KOPT-K1 (cell line): ENCODE measurements around the gene PARPBP.
"Not testable (repeated sequence)": the region's sequence is repeated elsewhere in the genome, so short reads cannot be mapped to it uniquely, and the experiment has no call there.

ENCODE experiments used
- H3K27ac ChIP-seq: fragments of 200-600 bp; sonication (generic); 2 replicates; pipeline ENCODE4 v1.5.1; 2016; ENCODE audit warnings: antibody characterized with exemption, mild to moderate bottlenecking, low read depth, low read length; ENCODE audit not compliant: poor library complexity, severe bottlenecking
- H3K36me3 ChIP-seq: fragments of 200-600 bp; sonication (generic); 2 replicates; pipeline ENCODE4 v1.5.1; 2017; ENCODE audit warnings: antibody characterized with exemption, mild to moderate bottlenecking, low read length, moderate library complexity; ENCODE audit not compliant: insufficient read depth
- H3K9me3 ChIP-seq: fragments of 200-600 bp; sonication (generic); 2 replicates; pipeline ENCODE4 v1.5.1; 2017; ENCODE audit warnings: antibody characterized with exemption, low read length, mild to moderate bottlenecking; ENCODE audit not compliant: insufficient read depth, poor library complexity, severe bottlenecking

The PARPBP gene, protein sequence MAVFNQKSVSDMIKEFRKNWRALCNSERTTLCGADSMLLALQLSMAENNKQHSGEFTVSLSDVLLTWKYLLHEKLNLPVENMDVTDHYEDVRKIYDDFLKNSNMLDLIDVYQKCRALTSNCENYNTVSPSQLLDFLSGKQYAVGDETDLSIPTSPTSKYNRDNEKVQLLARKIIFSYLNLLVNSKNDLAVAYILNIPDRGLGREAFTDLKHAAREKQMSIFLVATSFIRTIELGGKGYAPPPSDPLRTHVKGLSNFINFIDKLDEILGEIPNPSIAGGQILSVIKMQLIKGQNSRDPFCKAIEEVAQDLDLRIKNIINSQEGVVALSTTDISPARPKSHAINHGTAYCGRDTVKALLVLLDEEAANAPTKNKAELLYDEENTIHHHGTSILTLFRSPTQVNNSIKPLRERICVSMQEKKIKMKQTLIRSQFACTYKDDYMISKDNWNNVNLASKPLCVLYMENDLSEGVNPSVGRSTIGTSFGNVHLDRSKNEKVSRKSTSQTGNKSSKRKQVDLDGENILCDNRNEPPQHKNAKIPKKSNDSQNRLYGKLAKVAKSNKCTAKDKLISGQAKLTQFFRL

DNA sequence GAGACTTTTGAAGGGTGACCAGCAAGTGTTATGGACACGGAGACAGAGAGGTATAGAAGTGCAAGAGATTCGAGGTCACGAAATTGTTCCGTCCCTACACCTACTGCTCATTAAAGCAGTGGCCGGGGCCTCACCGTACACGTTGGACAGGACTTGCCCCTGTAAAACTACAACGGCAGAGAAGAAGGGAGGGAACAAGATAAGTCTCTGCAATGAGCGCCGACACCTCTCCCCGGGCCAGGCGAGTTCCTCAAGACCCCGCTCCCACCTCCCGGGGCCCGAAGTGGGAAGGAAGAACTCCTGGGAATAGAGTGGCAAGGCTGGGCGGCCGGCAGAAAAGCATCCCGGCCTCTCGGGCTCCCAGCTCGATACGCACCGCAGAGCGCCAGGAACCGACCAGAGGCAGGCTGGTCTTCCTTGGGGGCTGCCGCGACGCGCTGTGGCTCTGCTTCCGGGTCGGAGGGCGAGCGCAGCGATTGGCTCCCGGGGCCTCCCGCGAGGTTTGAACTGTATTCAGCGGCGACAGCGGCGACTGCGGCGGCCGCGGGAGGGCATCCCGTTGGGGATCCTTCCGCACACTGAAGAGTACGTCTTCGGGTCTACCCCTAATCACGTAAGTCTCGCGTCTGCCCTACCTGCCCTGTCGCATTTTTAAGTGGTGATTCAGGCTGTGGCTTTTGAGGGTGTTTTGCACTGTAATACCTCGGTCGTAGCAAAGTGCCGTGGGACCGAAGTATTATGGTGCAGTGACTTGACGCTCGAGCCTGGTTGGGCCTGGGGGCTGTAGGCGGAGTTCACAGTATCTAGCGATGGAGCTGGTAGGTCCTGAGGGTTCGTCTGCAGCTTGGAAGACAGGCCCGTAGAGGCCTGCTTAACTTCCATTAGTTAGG, at the start of gene PARPBP, which contains the start of gene NUP37:
TSS of gene PARPBP (plus strand) at position 510 of the 890 bp plus-strand sequence. CDS start 3,706 bp downstream, outside the sequence.
TSS of gene NUP37 (minus strand) at position 441 of the 890 bp plus-strand sequence. CDS start 1,596 bp downstream, outside the sequence.
- no peaks in the 10 kb centered on the region for H3K9me3 ChIP-seq
- peaks cover 51% of the 10 kb centered on the region for H3K36me3 ChIP-seq
- H3K27ac ChIP-seq = peak within 1 kb of the TSS; percentile 78

DNA sequence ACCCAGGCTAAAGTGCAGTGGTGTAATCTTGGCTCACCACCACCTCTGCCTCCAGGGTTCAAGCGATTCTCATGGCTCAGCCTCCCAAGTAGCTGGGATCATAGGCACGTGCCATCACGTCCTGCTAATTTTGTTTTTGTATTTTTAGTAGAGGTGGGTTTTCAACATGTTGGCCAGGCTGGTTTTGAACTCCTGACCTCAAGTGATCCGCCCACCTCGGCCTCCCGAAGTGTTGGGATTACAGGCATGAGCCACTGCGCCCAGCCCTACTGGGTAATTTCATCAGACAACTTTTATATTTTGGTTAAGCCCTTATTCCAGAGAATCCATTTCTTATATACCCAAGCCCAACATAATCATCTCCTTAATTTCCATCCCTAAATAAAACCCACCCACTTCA, 47.9 kb upstream of the PARPBP start:
- H3K27ac ChIP-seq, H3K9me3 ChIP-seq: not testable (repeated sequence)
- H3K36me3 ChIP-seq = peaks cover 43% of the 10 kb centered on the region

DNA sequence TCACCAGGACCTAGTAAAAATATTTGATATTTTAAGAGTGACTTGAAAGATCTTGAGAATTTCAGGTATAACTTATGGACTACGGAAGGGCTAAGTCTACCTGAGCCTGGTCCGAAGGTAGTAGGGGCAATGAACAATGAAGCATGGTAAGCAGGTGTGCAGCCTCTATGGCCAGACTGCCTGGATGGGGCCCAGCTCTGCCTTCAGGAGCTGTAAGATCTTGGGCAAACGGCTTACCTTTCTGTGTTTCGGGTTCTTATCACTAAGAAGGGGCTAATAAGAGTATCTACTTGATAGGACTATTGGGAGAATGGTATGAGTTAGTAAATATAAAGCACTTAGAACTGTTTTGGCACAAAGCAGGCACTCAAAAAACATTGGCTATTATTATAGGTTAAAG, 39.1 kb upstream of the PARPBP start:
- no peaks in the 10 kb centered on the region for H3K9me3 ChIP-seq
- no peak overlapping the region for H3K27ac ChIP-seq
- peaks cover 91% of the 10 kb centered on the region for H3K36me3 ChIP-seq

DNA sequence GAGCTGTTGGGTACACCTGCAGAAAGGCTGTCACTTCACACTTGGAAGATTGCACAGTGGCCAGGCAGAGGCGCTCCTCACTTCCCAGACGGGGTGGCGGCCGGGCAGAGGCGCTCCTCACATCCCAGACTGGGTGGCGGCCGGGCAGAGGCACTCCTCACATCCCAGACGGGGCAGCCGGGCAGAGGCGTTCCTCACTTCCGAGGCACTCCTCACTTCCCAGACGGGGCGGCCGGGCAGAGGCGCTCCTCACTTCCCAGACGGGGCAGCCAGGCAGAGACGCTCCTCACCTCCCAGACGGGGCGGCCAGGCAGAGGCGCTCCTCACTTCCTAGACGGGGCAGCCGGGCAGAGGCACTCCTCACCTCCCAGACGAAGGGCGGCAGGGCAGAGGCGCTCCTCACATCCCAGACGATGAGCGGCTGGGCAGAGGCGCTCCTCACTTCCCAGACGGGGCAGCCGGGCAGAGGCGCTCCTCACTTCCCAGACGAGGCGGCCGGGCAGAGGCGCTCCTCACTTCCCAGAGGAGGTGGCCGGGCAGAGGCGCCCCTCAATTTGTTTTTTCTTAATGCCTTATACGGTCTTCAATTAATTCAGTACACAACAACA, 30.7 kb upstream of the PARPBP start:
- H3K27ac ChIP-seq = not testable (repeated sequence)
- Histone ChIP-seq H3K9me3 (peaks cover 11% of the 10 kb centered on the region), H3K36me3 (peaks cover 62% of the 10 kb centered on the region)

DNA sequence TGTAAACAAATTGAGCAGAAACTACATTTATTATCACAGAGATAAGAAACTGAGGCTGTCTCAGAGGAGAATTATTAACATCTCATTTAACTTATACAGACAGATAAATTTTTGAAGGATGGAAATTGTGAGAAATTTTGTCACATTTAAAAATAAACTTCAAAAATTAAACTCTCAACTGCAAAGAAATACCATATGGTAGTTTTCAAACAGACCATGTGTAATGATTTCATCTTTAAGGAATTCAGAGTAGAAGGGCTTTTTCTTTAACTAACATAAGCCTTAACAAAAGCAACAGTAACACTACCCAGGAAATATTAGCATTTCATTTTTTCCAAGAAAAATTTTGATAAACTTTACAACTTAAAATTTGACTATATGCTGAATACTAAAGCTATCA, 26.7 kb upstream of the PARPBP start:
- peaks cover 82% of the 10 kb centered on the region for H3K36me3 ChIP-seq
- peaks cover 11% of the 10 kb centered on the region for H3K9me3 ChIP-seq
- no peak overlapping the region for H3K27ac ChIP-seq

DNA sequence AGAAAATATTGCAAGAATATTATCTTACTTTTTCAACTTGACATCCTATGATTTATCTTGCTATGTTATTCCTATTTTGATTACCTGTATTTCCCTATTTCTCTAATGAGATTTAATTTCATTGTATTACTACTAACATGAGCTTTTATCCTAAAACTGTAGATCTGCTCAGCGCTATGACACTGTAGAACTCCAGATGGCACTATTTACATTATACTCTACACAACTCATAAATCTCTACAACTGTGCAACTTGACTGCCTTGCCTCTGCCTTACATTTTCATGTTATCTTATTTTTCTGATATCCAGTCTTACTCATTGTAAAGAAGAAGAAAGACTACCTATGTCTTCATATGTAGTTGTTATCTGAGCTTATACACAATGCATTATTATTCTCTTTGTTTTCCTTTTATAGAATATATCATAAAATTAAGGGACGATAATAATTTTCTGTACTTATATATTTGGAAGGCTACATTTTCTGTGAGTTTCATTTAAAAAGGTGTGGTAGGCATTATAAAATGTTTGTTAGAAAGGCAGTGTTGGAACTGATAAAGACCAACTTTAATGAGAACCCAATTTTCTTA, 24.2 kb upstream of the PARPBP start:
- H3K9me3 ChIP-seq = no peaks in the 10 kb centered on the region
- peaks cover 92% of the 10 kb centered on the region for H3K36me3 ChIP-seq
- no peak overlapping the region for H3K27ac ChIP-seq

DNA sequence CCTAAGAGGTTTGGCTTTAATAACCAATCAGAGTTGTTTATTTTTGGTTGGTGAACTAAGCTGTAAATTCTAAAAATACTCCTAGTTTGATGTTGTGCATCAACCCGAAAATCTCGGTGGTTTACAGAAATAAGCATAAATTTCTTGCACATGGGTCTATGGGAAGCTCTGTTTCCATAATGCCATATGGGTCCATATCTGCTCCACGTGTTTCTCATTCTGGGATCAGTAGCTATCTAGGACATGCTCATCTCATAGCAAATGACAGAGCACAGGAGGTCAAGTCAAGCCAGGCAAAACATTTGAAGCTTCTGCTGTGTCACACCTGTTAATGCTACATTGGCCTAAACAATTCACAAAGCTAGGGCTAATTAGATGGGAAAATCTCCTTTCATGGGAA, 23.1 kb upstream of the PARPBP start:
- Histone ChIP-seq H3K36me3 (peaks cover 90% of the 10 kb centered on the region), H3K9me3 (no peaks in the 10 kb centered on the region), H3K27ac (no peak overlapping the region)

DNA sequence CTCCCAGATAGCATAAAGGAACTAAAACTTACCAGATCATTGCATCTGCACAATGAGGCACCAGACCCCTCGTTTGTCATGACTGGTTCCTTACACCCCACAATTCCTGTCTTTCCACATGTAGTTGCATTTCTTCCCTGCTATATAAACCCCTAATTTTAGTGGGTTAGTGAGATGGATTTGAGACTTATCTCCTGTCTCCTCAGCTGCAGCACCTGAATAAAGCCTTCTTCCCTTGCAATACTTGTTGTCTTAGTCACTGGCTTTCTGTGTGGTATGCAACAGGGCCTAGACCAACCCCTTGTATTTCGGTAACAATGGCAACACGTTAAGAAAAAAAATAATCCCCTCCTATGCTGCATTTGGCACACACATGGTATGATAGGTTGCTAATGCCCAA, 13.1 kb upstream of the PARPBP start:
- peaks cover 54% of the 10 kb centered on the region for H3K9me3 ChIP-seq
- H3K36me3 ChIP-seq = peaks cover 98% of the 10 kb centered on the region

DNA sequence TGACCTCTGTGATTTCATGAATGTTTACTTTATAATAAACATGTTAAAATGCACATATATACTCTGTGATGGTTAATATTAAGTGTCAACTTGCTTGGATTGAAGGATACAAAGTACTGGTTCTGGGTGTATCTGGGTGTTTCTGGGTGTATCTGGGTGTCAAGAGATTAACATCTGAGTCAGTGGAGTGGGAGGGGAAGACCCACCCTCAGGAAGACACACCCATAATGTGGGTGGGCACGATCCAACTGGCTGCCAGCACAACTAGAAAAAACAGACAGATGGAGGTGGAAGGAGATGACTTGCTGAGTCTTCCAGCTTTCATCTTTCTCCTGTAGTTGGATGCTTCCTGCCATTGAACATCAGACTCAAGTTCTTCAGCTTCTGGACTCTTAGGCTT, 12.0 kb upstream of the PARPBP start:
- Histone ChIP-seq H3K36me3 (peaks cover 99% of the 10 kb centered on the region), H3K27ac (no peak overlapping the region), H3K9me3 (peaks cover 54% of the 10 kb centered on the region)

More for the DNA sequence above, 13.1 kb upstream of the PARPBP start:
- no peak overlapping the region for H3K27ac ChIP-seq

DNA sequence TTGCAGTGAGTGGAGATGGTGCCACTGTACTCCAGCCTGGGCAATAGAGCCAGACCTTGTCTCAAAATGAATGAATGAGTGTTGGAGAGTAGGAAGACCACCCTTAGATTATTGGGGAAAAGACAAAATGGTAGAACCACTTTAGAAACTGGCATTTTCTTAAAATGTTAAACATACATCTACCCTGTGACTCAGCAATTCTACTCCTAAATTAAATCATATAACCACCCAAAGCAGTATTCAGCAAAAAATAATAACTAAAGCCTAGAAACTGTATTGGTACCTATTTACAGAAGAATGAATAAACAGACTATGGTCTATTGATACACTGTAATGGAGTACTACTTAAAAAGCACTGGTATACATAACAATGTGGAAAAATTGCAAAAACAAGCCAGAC, 9.2 kb upstream of the PARPBP start:
- H3K27ac ChIP-seq = no peak overlapping the region
- H3K36me3 ChIP-seq = peaks cover 90% of the 10 kb centered on the region

DNA sequence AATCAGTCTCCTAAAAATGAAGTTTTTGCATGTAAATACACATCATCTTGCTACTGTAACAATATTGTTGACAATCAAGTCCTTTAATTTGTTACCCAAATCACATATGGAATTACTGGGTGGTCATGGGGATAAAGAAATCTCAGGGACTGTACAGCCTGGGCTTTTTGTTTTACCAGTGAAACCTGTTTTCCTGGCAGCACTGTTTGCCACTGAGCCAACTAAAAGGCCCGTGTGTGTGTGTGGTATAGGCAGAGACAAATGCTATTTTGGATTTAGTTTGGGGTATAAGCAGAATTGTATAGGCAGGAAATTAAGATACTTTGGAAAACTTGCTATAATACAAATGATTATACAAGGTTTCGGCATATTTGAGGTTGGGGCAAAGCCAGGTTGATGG, 5.8 kb upstream of the PARPBP start:
- H3K36me3 ChIP-seq = peaks cover 82% of the 10 kb centered on the region
- no peak overlapping the region for H3K27ac ChIP-seq
- H3K9me3 ChIP-seq = no peaks in the 10 kb centered on the region

More for the DNA sequence above, 9.2 kb upstream of the PARPBP start:
- peaks cover 27% of the 10 kb centered on the region for H3K9me3 ChIP-seq

DNA sequence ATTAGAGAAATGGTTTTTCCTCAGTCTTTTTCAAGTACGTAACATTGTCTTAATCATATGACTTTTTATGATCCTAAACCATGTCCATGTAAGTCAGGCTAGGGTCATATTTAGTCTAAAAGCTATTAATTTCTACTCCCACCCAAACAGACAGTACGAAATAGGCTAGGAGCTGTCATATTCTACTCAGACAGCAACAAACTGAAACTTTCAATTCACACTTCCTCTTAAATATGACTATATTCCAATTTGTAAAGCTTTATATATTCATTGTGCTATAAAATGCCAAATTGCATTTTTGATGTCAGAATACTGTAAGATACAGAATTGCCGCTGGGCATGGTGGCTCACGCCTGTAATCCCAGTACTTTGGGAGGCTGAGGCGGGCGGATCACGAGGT, 3.6 kb upstream of the PARPBP start:
- peaks cover 60% of the 10 kb centered on the region for H3K36me3 ChIP-seq
- no peaks in the 10 kb centered on the region for H3K9me3 ChIP-seq
- H3K27ac ChIP-seq = no peak overlapping the region

DNA sequence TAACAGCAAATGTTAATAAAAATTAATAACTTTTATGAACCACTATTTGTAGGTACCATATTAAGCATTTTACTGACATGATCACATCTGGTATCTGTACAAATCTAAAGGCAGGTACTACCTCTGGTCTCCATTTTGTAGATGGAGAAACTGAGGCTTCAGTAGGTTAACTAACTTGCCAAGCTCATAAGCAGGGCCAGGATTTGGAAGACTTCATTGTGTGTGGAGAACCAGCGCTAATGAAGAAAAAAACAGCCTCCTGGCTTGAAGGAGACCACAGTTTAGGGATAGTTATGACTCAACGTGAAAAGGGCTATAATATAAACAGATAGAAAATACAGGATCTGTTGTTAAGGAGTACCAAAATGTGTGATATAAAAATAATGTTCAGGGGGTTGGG, 1.1 kb upstream of the PARPBP start:
- H3K36me3 ChIP-seq = peaks cover 52% of the 10 kb centered on the region
- no peak overlapping the region for H3K27ac ChIP-seq
- H3K9me3 ChIP-seq = no peaks in the 10 kb centered on the region

DNA sequence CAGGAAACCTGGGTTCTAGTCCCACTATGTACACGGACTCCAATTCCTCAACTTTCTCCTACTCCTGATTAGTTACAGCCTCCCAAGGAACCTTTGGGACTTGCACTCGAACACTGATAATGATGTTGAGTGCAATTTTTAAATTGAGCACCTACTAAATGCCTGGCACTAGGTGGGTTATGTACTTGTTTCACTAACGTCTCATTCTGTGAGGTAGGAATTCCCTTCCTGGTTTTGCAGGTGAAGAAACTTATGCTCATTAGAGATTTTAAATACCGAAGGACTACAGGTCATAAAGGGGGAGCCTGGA, 536 bp downstream of the PARPBP start:
- Histone ChIP-seq H3K27ac (peak overlapping the region; percentile 78), H3K9me3 (no peaks in the 10 kb centered on the region), H3K36me3 (peaks cover 52% of the 10 kb centered on the region)
